ENCODE data around the gene FAM222A. TPM values are rescaled to one million over a fixed set of nuclear protein-coding genes. Genes with fewer than 3 reads are reported as not detected.

The FAM222A gene
- total and polyA plus RNA-seq, 2 experiments from 2014 or later, result 0.97 TPM; not detected in 1

- no peak overlapping the region for H3K4me3 ChIP-seq
- DNase-seq, result peak; percentile 72
- in situ Hi-C loops (cut with MboI), result no loop called here
- H3K36me3 ChIP-seq (ENCODE audit: low read depth), result no peaks in the 10 kb centered on the region
- H3F3A ChIP-seq (ENCODE audit: insufficient read depth), result no peaks in the 10 kb centered on the region
- H3K27ac ChIP-seq, result no peak overlapping the region
- TF ChIP-seq EZH2phosphoT487 (IDR thresholded peaks at IDR 0.05; ENCODE audit: insufficient read depth, low read depth) (no peak), EZH2 (IDR thresholded peaks at IDR 0.05; ENCODE audit: insufficient read depth, poor library complexity, severe bottlenecking) (no peak)
- H4K20me1 ChIP-seq (ENCODE audit: insufficient read depth), result no peaks in the 10 kb centered on the region
- no peak overlapping the region for H3K9ac ChIP-seq
- no peaks in the 10 kb centered on the region for H3K27me3 ChIP-seq (replicated peaks; ENCODE audit: insufficient read depth)
- H2AFZ ChIP-seq, result no peak overlapping the region
- H3K4me1 ChIP-seq (ENCODE audit: insufficient read depth), result no peaks in the 10 kb centered on the region
- 37 to 40% methylated on average over 3 of the region's 3 CpGs for WGBS, 2 experiments (ENCODE audit: low coverage in 1 of 2, low lambda C conversion rate in 2 of 2, missing lambda C conversion rate in 2 of 2)
- H3K9me2 ChIP-seq (ENCODE audit: insufficient read depth), result no peaks in the 10 kb centered on the region
- no peaks in the 10 kb centered on the region for H3K79me2 ChIP-seq (ENCODE audit: insufficient read depth)
- no peaks in the 10 kb centered on the region for H3K9me3 ChIP-seq (ENCODE audit: low read depth)
- H3K4me2 ChIP-seq (ENCODE audit: unreplicated experiment), result no peak overlapping the region
Observed at GRCh38 chr12:109763201-109763841, 49.7 kb downstream of the FAM222A start.

- no peak overlapping the region for H3K4me2 ChIP-seq (ENCODE audit: unreplicated experiment)
- no peaks in the 10 kb centered on the region for H3K79me2 ChIP-seq (ENCODE audit: insufficient read depth)
- in situ Hi-C loops (cut with MboI), result no loop called here
- H3K27ac ChIP-seq, result no peak overlapping the region
- H3K9ac ChIP-seq, result no peak overlapping the region
- no peaks in the 10 kb centered on the region for H4K20me1 ChIP-seq (ENCODE audit: insufficient read depth)
- no peak overlapping the region for H2AFZ ChIP-seq
- no peaks in the 10 kb centered on the region for H3F3A ChIP-seq (ENCODE audit: insufficient read depth)
- H3K4me3 ChIP-seq, result no peak overlapping the region
- H3K9me3 ChIP-seq (ENCODE audit: low read depth), result no peaks in the 10 kb centered on the region
- H3K9me2 ChIP-seq (ENCODE audit: insufficient read depth), result no peaks in the 10 kb centered on the region
- 65 to 77% methylated on average over 3 of the region's 3 CpGs for WGBS, 2 experiments (ENCODE audit: low coverage in 1 of 2, low lambda C conversion rate in 2 of 2, missing lambda C conversion rate in 2 of 2)
- no peaks in the 10 kb centered on the region for H3K4me1 ChIP-seq (ENCODE audit: insufficient read depth)
- H3K27me3 ChIP-seq (replicated peaks; ENCODE audit: insufficient read depth), result no peaks in the 10 kb centered on the region
- H3K36me3 ChIP-seq (ENCODE audit: low read depth), result no peaks in the 10 kb centered on the region
- TF ChIP-seq EZH2 (IDR thresholded peaks at IDR 0.05; ENCODE audit: insufficient read depth, poor library complexity, severe bottlenecking) (no peak), EZH2phosphoT487 (IDR thresholded peaks at IDR 0.05; ENCODE audit: insufficient read depth, low read depth) (no peak)
- no peak for DNase-seq
Observed at GRCh38 chr12:109764123-109764522, 50.5 kb downstream of the FAM222A start.

DNA sequence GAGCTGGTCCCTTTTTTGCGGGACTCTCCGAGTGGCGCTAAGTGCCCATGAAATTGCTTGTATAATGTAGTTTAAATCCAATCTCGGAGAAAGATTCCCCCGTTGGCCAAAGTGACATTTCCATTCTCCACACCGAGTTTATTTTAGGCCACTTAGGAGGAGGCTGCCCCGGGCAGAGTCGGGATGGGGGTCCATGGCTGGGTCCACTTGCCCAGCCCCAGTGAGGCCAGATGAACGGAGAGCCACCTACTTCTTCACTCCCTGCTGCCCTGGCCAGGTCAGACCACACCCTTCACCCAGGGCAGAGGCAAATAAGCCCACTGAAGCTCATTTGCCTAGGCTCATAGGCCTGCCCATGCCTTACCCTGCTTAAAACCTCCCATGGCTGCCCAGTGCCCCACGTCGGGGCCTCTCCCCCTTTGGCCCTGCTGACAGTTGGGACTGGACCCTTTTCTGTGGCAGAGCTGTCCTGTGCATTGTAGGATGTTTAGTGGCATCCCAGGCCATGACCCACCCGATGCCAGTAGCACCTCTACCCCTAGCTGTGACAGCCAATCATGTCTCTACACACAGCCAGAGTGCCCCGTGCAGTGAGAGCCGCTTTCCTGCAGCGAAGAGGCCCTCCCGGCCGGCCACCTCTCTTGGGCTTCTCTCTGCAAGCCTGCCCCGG is 51.3 kb downstream of the FAM222A start:
- DNase-seq, result no peak
- no peak overlapping the region for H3K4me3 ChIP-seq
- H4K20me1 ChIP-seq (ENCODE audit: insufficient read depth), result no peaks in the 10 kb centered on the region
- no peak overlapping the region for H3K4me2 ChIP-seq (ENCODE audit: unreplicated experiment)
- no peak overlapping the region for H3K27ac ChIP-seq
- H3K36me3 ChIP-seq (ENCODE audit: low read depth), result no peaks in the 10 kb centered on the region
- in situ Hi-C loops (cut with MboI), result no loop called here
- H3K79me2 ChIP-seq (ENCODE audit: insufficient read depth), result no peaks in the 10 kb centered on the region
- WGBS, 2 experiments (ENCODE audit: low coverage in 1 of 2, low lambda C conversion rate in 2 of 2, missing lambda C conversion rate in 2 of 2), result 74 to 77% methylated on average over 18 of the region's 18 CpGs
- H3F3A ChIP-seq (ENCODE audit: insufficient read depth), result no peaks in the 10 kb centered on the region
- H3K9me2 ChIP-seq (ENCODE audit: insufficient read depth), result no peaks in the 10 kb centered on the region
- no peak overlapping the region for H2AFZ ChIP-seq
- H3K4me1 ChIP-seq (ENCODE audit: insufficient read depth), result no peaks in the 10 kb centered on the region
- no peaks in the 10 kb centered on the region for H3K9me3 ChIP-seq (ENCODE audit: low read depth)
- TF ChIP-seq EZH2 (IDR thresholded peaks at IDR 0.05; ENCODE audit: insufficient read depth, poor library complexity, severe bottlenecking) (no peak), EZH2phosphoT487 (IDR thresholded peaks at IDR 0.05; ENCODE audit: insufficient read depth, low read depth) (no peak)
- no peak overlapping the region for H3K9ac ChIP-seq
- no peaks in the 10 kb centered on the region for H3K27me3 ChIP-seq (replicated peaks; ENCODE audit: insufficient read depth)

- Histone ChIP-seq H3K4me3 (no peak overlapping the region), H3K27ac (no peak overlapping the region), H3K4me1 (ENCODE audit: insufficient read depth) (no peaks in the 10 kb centered on the region), H3K36me3 (ENCODE audit: low read depth) (no peaks in the 10 kb centered on the region), H3F3A (ENCODE audit: insufficient read depth) (no peaks in the 10 kb centered on the region), H3K9ac (no peak overlapping the region), H3K79me2 (ENCODE audit: insufficient read depth) (no peaks in the 10 kb centered on the region), H2AFZ (no peak overlapping the region), H3K4me2 (ENCODE audit: unreplicated experiment) (no peak overlapping the region), H3K9me3 (ENCODE audit: low read depth) (no peaks in the 10 kb centered on the region), H3K9me2 (ENCODE audit: insufficient read depth) (no peaks in the 10 kb centered on the region), H3K27me3 (replicated peaks; ENCODE audit: insufficient read depth) (no peaks in the 10 kb centered on the region), H4K20me1 (ENCODE audit: insufficient read depth) (no peaks in the 10 kb centered on the region)
- no peak for TF ChIP-seq EZH2phosphoT487 (IDR thresholded peaks at IDR 0.05; ENCODE audit: insufficient read depth, low read depth)
- TF ChIP-seq EZH2 (IDR thresholded peaks at IDR 0.05; ENCODE audit: insufficient read depth, poor library complexity, severe bottlenecking), result no peak
- in situ Hi-C loops (cut with MboI), result no loop called here
- DNase-seq, result no peak
- 64 to 66% methylated on average over 6 of the region's 6 CpGs for WGBS, 2 experiments (ENCODE audit: low coverage in 1 of 2, low lambda C conversion rate in 2 of 2, missing lambda C conversion rate in 2 of 2)
Observed at GRCh38 chr12:109765446-109765810, 51.8 kb downstream of the FAM222A start.

Measured in GM23248 (cell line).